RCC 7860 (cell line): Measurements from ENCODE around the gene ARFIP2.

Experiments used
- DNase-seq: peaks from one replicate; pipeline ENCODE4 v3.0.0-alpha.2; 2015; ENCODE audit warnings: low spot score
- FAIRE-seq: peaks from 2 replicates; lab custom pipeline; 2012; peaks lifted over from hg19 to GRCh38; lab: Jason Lieb, UNC

The ARFIP2 gene

GRCh38 chr11:6483015-6483414, 1.9 kb upstream of the ARFIP2 start:
- no peak for DNase-seq
- FAIRE-seq: no peak

GRCh38 chr11:6482441-6482840, 1.3 kb upstream of the ARFIP2 start:
- FAIRE-seq (no peak), DNase-seq (no peak)

GRCh38 chr11:6481924-6482275, 769 bp upstream of the ARFIP2 start:
- DNase-seq: no peak

GRCh38 chr11:6480299-6480914, 724 bp downstream of the ARFIP2 start:
- no peak for FAIRE-seq
- DNase-seq: no peak

More at GRCh38 chr11:6481924-6482275, 769 bp upstream of the ARFIP2 start:
- no peak for FAIRE-seq

GRCh38 chr11:6476571-6476970, 4.6 kb downstream of the ARFIP2 start:
- no peak for DNase-seq

GRCh38 chr11:6475936-6476335, 5.2 kb downstream of the ARFIP2 start:
- FAIRE-seq: no peak

More at GRCh38 chr11:6476571-6476970, 4.6 kb downstream of the ARFIP2 start:
- FAIRE-seq: no peak

GRCh38 chr11:6474806-6475500, 6.2 kb downstream of the ARFIP2 start:
- DNase-seq (no peak), FAIRE-seq (no peak)

More at GRCh38 chr11:6475936-6476335, 5.2 kb downstream of the ARFIP2 start:
- DNase-seq: no peak

GRCh38 chr11:6474413-6474792, 6.7 kb downstream of the ARFIP2 start:
- FAIRE-seq (no peak), DNase-seq (no peak)

GRCh38 chr11:6473451-6474412, 7.4 kb downstream of the ARFIP2 start, which contains the start of gene TRIM3:
Gene TRIM3, minus strand, starts transcription at chr11:6473941. Its CDS starts 8,246 bp downstream, at chr11:6465695.
- DNase-seq (peak; percentile 57), FAIRE-seq (no peak)

GRCh38 chr11:6472934-6473333, 8.2 kb downstream of the ARFIP2 start:
- no peak for FAIRE-seq
- DNase-seq: no peak

GRCh38 chr11:6469599-6469998, 11.5 kb downstream of the ARFIP2 start:
- no peak for FAIRE-seq
- DNase-seq: no peak

- FAIRE-seq (no peak), DNase-seq (no peak)
Measured at GRCh38 chr11:6468712-6469495, 12.2 kb downstream of the ARFIP2 start.

- DNase-seq: no peak
- FAIRE-seq: no peak
Measured at GRCh38 chr11:6459099-6459450, 22.1 kb downstream of the ARFIP2 start.

- DNase-seq: no peak
- no peak for FAIRE-seq
Measured at GRCh38 chr11:6458352-6459098, 22.6 kb downstream of the ARFIP2 start.

- FAIRE-seq (no peak), DNase-seq (no peak)
Measured at GRCh38 chr11:6457581-6458320, 23.4 kb downstream of the ARFIP2 start.

GRCh38 chr11:6456361-6457073, 24.6 kb downstream of the ARFIP2 start:
- no peak for FAIRE-seq
- DNase-seq: no peak

- FAIRE-seq (no peak), DNase-seq (no peak)
Measured at GRCh38 chr11:6455070-6455469, 26.1 kb downstream of the ARFIP2 start.

- FAIRE-seq (no peak), DNase-seq (no peak)
Measured at GRCh38 chr11:6453152-6453551, 28.0 kb downstream of the ARFIP2 start.

GRCh38 chr11:6452219-6452618, 28.9 kb downstream of the ARFIP2 start:
- FAIRE-seq (no peak), DNase-seq (no peak)
